CMK (cell line): Measurements from ENCODE around the gene TRPT1.

ENCODE experiments used
- DNase-seq: peaks from one replicate; pipeline ENCODE4 v3.0.0-alpha.2; 2010; ENCODE audit warnings: low read depth

The TRPT1 gene

GRCh38 chr11:64208086-64208795 is 17.7 kb downstream of the TRPT1 start:
- DNase-seq, result no peak

GRCh38 chr11:64207256-64208085 is 18.5 kb downstream of the TRPT1 start:
- DNase-seq, result peak; percentile 93

- peak; percentile 88 for DNase-seq
These were observed 19.3 kb downstream of the TRPT1 start, which contains the start of gene FERMT3 for GRCh38 chr11:64206457-64207255. Gene FERMT3, plus strand, starts transcription at chr11:64206721. Its CDS starts 644 bp downstream, at chr11:64207365.

GRCh38 chr11:64204464-64204989 is 21.5 kb downstream of the TRPT1 start:
- peak; percentile 81 for DNase-seq

GRCh38 chr11:64204080-64204440 is 21.9 kb downstream of the TRPT1 start:
- no peak for DNase-seq

GRCh38 chr11:64203421-64204079 is 22.4 kb downstream of the TRPT1 start:
- DNase-seq, result no peak

- no peak for DNase-seq
These were observed 23.0 kb downstream of the TRPT1 start for GRCh38 chr11:64202992-64203391.

- no peak for DNase-seq
These were observed 24.4 kb downstream of the TRPT1 start for GRCh38 chr11:64201543-64201942.

GRCh38 chr11:64198511-64198910 is 27.5 kb downstream of the TRPT1 start:
- DNase-seq, result no peak

- DNase-seq, result no peak
These were observed 29.4 kb downstream of the TRPT1 start for GRCh38 chr11:64196626-64197025.

- DNase-seq, result no peak
These were observed 33.6 kb downstream of the TRPT1 start for GRCh38 chr11:64192434-64192833.

GRCh38 chr11:64186492-64187165 is 39.4 kb downstream of the TRPT1 start:
- no peak for DNase-seq

- peak; percentile 99 for DNase-seq
These were observed 40.1 kb downstream of the TRPT1 start, which contains the start of gene STIP1 for GRCh38 chr11:64185693-64186491. Gene STIP1, plus strand, starts transcription at chr11:64186171. Its CDS starts 91 bp downstream, at chr11:64186262.

- DNase-seq, result no peak
These were observed 40.8 kb downstream of the TRPT1 start for GRCh38 chr11:64185175-64185692.

GRCh38 chr11:64183890-64184289 is 42.1 kb downstream of the TRPT1 start:
- no peak for DNase-seq

GRCh38 chr11:64181506-64182411 is 44.2 kb downstream of the TRPT1 start:
- DNase-seq, result no peak

- DNase-seq, result no peak
These were observed 45.1 kb downstream of the TRPT1 start for GRCh38 chr11:64180891-64181290.

- DNase-seq, result no peak
These were observed 46.9 kb downstream of the TRPT1 start for GRCh38 chr11:64178951-64179639.
